GM12872 (cell line): ENCODE results near the gene DAPK3.

ENCODE experiments used
- TF ChIP-seq, protein P1 (sequence below): IDR thresholded peaks from 3 replicates; pipeline ENCODE4 v1.5.1; 2011; ENCODE audit warnings: low read depth, mild to moderate bottlenecking, low read length, moderate library complexity; ENCODE audit not compliant: insufficient read depth

DAPK3 gene

GRCh38 chr19:4014541-4015491 is 43.9 kb upstream of the DAPK3 start:
- TF ChIP-seq, protein P1, sequence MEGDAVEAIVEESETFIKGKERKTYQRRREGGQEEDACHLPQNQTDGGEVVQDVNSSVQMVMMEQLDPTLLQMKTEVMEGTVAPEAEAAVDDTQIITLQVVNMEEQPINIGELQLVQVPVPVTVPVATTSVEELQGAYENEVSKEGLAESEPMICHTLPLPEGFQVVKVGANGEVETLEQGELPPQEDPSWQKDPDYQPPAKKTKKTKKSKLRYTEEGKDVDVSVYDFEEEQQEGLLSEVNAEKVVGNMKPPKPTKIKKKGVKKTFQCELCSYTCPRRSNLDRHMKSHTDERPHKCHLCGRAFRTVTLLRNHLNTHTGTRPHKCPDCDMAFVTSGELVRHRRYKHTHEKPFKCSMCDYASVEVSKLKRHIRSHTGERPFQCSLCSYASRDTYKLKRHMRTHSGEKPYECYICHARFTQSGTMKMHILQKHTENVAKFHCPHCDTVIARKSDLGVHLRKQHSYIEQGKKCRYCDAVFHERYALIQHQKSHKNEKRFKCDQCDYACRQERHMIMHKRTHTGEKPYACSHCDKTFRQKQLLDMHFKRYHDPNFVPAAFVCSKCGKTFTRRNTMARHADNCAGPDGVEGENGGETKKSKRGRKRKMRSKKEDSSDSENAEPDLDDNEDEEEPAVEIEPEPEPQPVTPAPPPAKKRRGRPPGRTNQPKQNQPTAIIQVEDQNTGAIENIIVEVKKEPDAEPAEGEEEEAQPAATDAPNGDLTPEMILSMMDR = no peak

DNA sequence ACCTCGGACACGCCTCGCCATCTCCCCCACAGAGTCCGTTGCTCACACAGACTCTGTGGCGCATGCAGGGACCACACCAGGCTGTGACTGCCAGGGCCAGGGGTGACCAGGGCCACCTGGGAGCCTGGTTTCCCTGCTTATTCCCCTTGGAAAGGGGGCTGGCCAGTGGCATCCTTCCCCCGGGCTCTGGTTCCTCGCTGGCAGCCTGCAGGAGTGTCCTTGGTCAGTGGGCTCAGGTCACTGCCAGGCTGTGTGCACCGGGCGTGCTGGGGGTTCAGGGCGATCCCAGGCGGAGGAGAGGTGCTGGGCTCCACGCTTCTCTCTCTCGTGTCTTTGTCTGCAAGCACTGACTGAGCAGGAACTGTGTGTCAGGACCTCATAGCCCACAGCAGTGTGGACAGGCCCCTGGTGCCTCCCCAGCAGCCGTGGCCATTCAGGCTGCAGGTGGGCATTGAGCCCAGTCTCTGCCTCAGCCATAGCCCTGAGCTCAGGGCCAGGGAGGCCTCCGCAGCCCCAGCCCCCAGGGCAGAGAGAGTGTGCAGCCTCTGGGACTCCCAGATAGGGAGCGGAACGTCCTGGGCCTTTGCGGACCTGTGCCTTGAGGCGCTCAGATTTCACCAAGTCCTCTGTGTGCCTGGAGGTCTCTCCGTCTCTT is 43.1 kb upstream of the DAPK3 start:
- TF ChIP-seq, protein P1 = no peak

GRCh38 chr19:4012975-4013634 is 42.2 kb upstream of the DAPK3 start:
- TF ChIP-seq, protein P1 = no peak

DNA sequence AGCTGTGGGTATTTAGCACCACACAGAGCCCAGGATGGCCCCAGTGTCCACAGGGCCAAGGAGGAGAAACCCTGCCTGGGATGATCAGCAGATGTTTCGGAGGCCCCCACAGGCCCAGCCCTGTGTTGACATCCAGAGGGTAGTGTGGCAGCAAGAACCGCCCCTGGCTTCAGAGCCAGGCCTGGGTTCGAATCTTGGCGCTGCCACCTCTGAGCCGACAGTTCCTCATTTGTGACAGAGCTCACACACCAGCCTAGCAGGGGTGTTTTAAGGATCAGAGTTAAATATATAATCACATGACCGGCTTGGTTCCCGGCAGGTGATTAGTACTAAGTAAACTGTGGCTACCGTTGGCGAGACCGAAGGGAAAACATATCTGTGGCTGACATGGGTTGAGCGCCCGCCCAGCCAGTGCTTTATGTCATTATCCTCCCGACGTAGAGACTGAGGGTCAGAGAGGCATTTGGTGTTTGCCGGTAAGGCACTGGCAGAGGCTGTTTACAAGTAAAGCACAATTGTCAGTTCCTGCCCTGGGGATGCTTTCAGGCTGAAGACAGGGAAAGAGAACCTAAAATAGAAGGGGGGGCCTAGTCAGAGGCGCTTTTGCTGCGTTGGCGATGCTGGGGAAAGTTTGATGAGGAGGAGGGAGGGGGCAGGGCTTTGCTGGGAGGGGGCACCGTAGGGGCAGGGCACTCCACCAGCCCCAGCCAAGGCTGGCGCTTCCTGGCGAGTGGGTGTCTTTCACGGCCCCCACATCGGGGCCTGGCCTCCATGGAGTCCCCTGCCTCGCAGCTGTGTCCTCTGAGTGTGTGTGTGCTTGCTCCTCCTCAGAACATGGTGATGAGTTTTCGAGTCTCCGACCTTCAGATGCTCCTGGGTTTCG is 41.4 kb upstream of the DAPK3 start:
- TF ChIP-seq, protein P1 = no peak

DNA sequence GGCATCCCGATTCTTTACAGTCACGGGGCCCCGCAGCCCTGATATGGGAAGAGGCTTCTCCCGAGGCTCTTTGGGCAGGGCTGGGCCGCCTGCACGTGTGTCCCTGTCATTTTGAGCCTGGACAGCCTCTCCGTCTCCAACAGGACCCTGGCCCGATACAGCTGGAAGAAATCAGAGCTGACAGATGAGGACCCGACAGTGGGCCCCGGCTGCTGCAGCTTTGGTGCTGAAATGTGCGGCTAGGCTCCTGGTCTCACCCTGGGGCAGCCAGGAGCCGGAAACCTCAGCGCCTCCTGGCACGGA is 39.9 kb upstream of the DAPK3 start:
- TF ChIP-seq, protein P1 = no peak

DNA sequence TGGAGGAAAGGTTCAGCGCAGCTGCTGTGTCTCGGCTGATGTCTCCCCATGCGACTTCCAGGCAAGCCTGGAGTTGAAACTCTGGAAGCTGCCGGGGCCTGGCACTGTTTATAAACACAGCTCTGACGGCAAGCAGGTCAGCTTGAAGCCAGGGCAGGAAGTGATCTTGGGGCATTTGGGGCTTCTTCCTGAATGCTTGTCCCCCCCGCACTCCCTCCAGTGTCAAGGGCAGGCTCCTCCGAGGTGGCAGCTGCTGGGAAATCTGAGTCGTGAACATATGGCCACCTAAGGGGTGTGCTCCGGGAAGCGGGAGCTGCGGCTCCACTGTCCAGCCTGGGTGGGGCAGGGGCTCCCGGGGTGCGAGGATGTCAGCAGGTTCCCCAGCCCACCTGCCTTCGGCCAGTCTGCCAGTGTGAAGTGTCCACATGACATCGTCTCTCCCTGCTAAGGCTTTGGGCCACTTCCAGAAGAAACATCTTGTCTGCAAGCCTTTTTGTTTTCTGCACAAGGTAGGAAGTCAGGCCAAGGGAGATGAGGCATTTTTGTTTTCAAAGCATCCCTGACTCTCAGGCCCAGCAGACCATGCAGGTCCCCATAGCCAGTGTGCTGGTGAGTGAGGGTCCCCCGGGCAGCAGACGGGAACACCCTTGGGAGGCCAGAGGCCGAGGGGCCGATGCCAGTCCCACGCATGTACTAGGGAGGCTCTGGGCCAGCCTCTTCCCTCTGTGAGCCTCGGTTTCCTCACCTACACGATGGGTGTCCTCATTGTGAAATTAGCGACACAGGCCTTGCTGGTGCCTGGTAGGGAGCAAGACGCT is 39.3 kb upstream of the DAPK3 start:
- TF ChIP-seq, protein P1 = no peak
